ENCODE results near the gene HRK. TPM values are rescaled to one million over a fixed set of nuclear protein-coding genes. Genes with fewer than 3 reads are reported as not detected.

Gene HRK
- total and polyA plus RNA-seq, 12 donors, result 0.09 to 1.1 (median 0.24) TPM; not detected in 3

- H3K9me3 ChIP-seq (replicated peaks in 1 of 3), result no peaks in the 10 kb centered on the region
- no peak overlapping the region for H3K27ac ChIP-seq
- DNase-seq, result no peak
- H3K27me3 ChIP-seq, result no peaks in the 10 kb centered on the region
- H3K4me1 ChIP-seq (replicated peaks in 1 of 2), result no peaks in the 10 kb centered on the region
- no peak for TF ChIP-seq POLR2A (IDR thresholded peaks at IDR 0.05)
- TF ChIP-seq, protein P1, sequence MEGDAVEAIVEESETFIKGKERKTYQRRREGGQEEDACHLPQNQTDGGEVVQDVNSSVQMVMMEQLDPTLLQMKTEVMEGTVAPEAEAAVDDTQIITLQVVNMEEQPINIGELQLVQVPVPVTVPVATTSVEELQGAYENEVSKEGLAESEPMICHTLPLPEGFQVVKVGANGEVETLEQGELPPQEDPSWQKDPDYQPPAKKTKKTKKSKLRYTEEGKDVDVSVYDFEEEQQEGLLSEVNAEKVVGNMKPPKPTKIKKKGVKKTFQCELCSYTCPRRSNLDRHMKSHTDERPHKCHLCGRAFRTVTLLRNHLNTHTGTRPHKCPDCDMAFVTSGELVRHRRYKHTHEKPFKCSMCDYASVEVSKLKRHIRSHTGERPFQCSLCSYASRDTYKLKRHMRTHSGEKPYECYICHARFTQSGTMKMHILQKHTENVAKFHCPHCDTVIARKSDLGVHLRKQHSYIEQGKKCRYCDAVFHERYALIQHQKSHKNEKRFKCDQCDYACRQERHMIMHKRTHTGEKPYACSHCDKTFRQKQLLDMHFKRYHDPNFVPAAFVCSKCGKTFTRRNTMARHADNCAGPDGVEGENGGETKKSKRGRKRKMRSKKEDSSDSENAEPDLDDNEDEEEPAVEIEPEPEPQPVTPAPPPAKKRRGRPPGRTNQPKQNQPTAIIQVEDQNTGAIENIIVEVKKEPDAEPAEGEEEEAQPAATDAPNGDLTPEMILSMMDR (IDR thresholded peaks at IDR 0.05), result no peak
- H3K36me3 ChIP-seq (replicated peaks in 1 of 2), result no peaks in the 10 kb centered on the region
- WGBS, 4 donors, result 59 to 79% (median 70%) methylated on average over 4 of the region's 4 CpGs
- H3K4me3 ChIP-seq, result no peak overlapping the region
- intact Hi-C loops (cut with DNase I), result no loop called here
These were observed 16.2 kb upstream of the HRK start for GRCh38 chr12:116897476-116897875.

GRCh38 chr12:116896411-116896924 lies 15.2 kb upstream of the HRK start:
- TF ChIP-seq, protein P1 (IDR thresholded peaks at IDR 0.05), result no peak
- TF ChIP-seq POLR2A (IDR thresholded peaks at IDR 0.05), result no peak
- Histone ChIP-seq H3K36me3 (replicated peaks in 1 of 2) (no peaks in the 10 kb centered on the region), H3K27me3 (no peaks in the 10 kb centered on the region), H3K4me1 (replicated peaks in 1 of 2) (no peaks in the 10 kb centered on the region), H3K4me3 (no peak overlapping the region), H3K9me3 (replicated peaks in 1 of 3) (no peaks in the 10 kb centered on the region), H3K27ac (no peak overlapping the region)
- intact Hi-C loops (cut with DNase I), result no loop called here
- DNase-seq, result no peak
- 53 to 78% (median 68%) methylated on average over 7 of the region's 7 CpGs for WGBS, 4 donors

- Histone ChIP-seq H3K27me3 (no peaks in the 10 kb centered on the region), H3K9me3 (replicated peaks in 1 of 3) (no peaks in the 10 kb centered on the region), H3K36me3 (replicated peaks in 1 of 2) (no peaks in the 10 kb centered on the region), H3K4me3 (no peak overlapping the region), H3K27ac (no peak overlapping the region), H3K4me1 (replicated peaks in 1 of 2) (no peaks in the 10 kb centered on the region)
- DNase-seq, result no peak
- 74 to 86% (median 82%) methylated on average over 3 of the region's 3 CpGs for WGBS, 4 donors
- TF ChIP-seq, protein P1 (IDR thresholded peaks at IDR 0.05), result no peak
- TF ChIP-seq POLR2A (IDR thresholded peaks at IDR 0.05), result no peak
- intact Hi-C loops (cut with DNase I), result no loop called here
These were observed 13.7 kb upstream of the HRK start for GRCh38 chr12:116894913-116895312.

DNA sequence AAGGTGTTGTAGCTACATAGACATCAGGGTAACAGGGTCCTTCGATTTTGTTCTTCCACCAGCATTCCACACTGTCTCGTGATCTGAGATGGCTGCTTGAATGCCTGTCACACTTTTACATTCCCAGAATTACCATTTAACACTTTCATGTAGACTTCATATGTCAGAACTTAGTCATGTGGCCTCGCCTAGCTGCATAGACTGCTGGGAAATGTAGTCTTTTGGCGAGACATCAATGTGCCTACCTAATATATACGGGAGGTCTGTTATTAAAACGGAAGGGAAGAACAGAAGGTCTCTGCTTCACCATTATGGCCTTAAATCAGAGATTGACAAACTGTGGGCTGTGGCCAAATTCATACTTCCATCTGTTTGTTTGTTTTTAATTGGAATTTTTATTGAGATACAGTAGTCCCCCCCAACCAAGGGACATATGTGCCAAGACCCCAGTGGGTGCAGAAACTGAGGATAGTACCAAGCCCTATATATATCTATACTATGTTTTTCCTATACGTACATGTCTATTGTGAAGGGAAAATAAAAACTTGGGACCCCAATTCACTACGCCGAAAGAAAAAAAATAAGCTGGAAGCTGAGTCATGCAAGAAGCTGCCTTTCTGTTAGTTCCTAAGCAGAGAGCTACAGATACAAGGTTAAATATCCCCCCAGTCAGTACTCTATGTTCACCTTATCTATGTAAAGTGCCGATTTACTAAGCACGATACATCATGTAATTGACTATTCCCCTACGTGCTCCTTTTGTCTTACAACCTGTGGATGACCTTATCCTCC lies 11.3 kb upstream of the HRK start:
- Histone ChIP-seq H3K4me3 (no peak overlapping the region), H3K27me3 (no peaks in the 10 kb centered on the region), H3K4me1 (replicated peaks in 1 of 2) (no peaks in the 10 kb centered on the region), H3K9me3 (replicated peaks in 1 of 3) (no peaks in the 10 kb centered on the region), H3K36me3 (replicated peaks in 1 of 2) (no peaks in the 10 kb centered on the region), H3K27ac (no peak overlapping the region)
- TF ChIP-seq POLR2A (IDR thresholded peaks at IDR 0.05), result no peak
- TF ChIP-seq, protein P1 (IDR thresholded peaks at IDR 0.05), result no peak
- intact Hi-C loops (cut with DNase I), result no loop called here
- 63 to 73% (median 65%) methylated on average over 12 of the region's 12 CpGs for WGBS, 4 donors
- no peak for DNase-seq
